Right ventricle myocardium superior (tissue), 1 donor: ENCODE results near the gene MAN1C1. TPM values are rescaled to one million over a fixed set of nuclear protein-coding genes. Genes with fewer than 3 reads are reported as not detected.

Source experiments
- ATAC-seq: fragments of 200-7000 bp; cut with Tn5 transposase; one replicate; pipeline ENCODE4 v1.9.1; 2020; ENCODE audit warnings: mild to moderate bottlenecking; ENCODE audit not compliant: poor library complexity
- DNase-seq: peaks from one replicate; pipeline ENCODE4 v3.0.0-alpha.2; 2020
- intact Hi-C: fragments of 100-400 bp; cut with DNase I; formaldehyde crosslinking; loops from one replicate; pipeline ENCODE4 v1.11.2; 2022
- total RNA-seq: library from RNA; stranded (reverse); fragmentation: NEBNext Ultra II Directional; extraction: Animal tissue kit (Norgen Biotek cat#: 25700); gene quantifications from one replicate; pipeline ENCODE4 v1.2.1, GENCODE V29; 2021
- donor health status: DM: no; HTN: yes; CAD: no; lungs with severe emphysema.

The MAN1C1 gene
- total RNA-seq, 1 donor from 2014 or later, result 17.5 TPM

DNA sequence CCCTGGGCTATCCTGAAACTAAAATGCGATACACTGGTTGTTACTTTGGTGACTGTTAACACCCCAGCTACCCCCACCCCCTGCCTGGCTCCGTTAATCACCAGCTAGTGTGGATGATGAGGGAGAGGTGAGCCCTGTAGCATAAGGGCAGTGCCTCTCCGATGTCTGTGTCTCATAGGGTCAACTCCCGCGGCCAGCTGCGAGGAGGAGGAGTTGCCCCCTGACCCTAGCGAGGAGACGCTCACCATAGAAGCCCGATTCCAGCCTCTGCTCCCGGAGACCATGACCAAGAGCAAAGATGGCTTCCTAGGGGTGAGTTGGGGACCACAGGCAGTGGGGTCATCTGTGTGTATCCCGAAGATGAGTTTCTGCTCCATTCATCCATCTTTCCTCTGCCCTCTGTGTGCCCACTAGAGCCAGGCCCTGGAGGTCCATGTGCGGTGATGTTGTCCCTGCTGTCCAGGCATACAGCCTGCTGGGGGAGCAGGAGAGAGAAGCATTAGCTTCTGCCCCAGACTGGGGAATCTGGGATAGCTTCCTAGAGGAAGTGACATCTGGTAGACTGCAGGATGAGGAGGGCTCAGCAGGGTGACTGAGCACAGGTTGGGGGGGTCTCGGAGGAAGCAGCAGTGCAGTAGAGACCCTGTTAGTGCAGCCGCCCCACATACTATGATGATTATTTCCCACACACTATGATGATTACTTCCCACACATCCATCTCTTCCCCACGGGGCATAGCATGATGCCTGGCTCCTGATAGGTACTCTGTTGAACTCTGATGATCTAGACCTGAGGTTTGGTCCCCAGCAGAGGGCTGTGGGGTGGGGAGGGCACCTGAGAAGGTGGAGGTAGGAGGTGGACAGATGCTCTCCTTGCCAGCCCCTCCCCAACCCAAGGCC, 188.6 kb downstream of the MAN1C1 start:
- DNase-seq, result no peak
- intact Hi-C loops, result loop anchor here (5.0 kb wide), 1 partner anchor 298 kb away; no protein-coding TSS in a partner anchor
- ATAC-seq, result no peak

- peak; percentile 74 for ATAC-seq
- DNase-seq, result peak; percentile 75
- intact Hi-C loops, result loop anchor here (5.0 kb wide), 1 partner anchor 299 kb away; no protein-coding TSS in a partner anchor
These were observed 189.3 kb downstream of the MAN1C1 start for GRCh38 chr1:25805863-25806225.

DNA sequence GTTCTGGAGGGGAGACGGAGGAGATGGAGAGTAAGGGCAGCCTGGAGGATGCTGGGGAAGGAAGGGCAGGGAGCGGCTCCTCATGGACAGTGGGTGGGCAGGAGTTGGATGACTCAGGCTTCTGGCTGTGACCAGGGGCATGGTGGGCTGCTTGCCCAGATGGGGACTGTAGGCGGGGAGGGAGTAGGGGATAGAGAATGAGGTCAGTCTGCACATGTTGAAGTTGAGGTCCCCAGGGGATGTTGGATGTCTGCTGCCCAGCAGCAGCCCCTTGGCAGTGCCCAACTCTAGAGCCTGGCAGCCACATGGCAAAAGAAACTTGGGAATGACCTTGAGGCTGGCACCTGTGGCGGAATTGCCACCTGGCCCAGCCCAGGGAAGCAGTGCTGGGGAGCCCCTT, 189.8 kb downstream of the MAN1C1 start:
- ATAC-seq, result no peak
- peak; percentile 68 for DNase-seq
- intact Hi-C loops, result loop anchor here (5.0 kb wide), 1 partner anchor 299 kb away; no protein-coding TSS in a partner anchor

DNA sequence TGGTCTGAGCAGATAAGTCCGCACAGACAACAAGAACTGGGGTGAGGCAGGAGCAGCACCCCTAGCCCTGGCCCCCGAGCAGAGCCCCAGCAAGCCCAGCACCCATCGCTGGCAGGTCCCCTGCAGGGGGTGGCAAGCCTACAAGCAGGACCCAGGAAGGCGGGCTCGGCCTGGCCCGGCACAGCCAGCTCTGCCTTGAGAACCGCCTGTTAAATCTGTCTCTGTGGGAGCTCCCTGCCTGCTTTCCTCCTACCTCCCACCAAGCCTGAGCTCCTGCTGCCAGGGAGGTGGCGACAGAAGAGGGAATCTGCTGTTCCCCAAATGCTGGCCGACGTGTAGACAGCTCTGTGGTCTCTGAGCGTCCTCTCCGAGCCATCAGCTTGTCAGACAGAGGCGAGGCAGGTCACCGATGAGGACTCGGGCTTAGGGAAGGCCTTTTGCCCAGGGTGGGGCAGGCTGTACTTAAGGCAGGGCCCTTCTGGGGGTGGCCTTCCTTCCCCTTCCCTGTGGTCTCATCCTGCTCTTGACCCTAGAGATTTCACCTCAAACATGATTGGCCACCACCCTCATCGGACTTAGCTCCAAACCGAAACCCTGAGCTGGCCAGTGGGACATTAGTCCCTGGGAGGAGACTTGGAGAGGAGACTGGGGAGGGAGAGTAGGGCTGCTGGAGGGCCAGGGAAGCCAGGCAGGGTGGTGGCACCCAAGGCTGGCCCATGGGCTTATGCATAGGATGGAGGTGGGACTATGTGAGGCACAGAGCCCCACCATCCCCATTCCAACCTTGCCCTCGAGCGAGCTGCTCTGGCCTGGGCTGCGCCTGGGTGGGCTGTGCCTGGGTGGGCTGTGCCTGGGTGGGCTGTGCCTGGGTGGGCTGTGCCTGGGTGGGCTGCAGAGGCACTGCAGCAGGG, 191.1 kb downstream of the MAN1C1 start:
- ATAC-seq (no peak), DNase-seq (no peak)
- intact Hi-C loops, result loop anchor here (5.0 kb wide), 1 partner anchor 300 kb away; no protein-coding TSS in a partner anchor

GRCh38 chr1:25808481-25809244, 192.1 kb downstream of the MAN1C1 start:
- ATAC-seq (no peak), DNase-seq (no peak)
- intact Hi-C loops, result loop anchor here (5.0 kb wide), 1 partner anchor 301 kb away; no protein-coding TSS in a partner anchor

DNA sequence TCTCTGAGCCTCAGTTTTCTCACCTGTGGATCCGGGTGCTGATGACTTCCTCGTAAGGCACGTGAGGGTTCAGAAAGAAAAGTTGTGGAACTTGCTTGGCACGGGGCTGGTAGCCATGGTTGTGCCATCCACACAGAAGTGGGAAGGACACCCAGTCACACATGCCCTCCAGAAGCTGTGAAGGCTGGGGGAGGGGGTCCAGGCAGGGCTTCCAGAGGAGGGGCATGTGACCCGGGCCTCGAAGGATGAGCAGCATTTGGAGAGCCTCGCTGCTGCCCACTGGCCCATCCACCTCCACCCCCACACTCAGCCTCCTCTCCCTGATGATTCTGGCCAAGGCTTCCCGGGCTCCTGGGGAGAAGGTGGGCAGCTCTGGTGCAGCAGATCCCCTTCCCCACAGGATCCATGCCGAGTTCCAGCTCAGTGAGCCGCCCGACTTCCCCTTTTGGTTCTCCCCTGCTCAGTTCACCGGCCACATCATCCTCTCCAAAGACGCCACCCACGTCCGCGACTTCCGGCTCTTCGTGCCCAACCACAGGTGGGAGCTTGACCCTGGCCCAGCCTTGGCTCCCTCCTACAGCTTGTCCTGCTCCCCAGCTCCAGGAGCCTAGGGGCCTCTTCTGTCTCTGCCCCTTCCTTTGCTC, 192.8 kb downstream of the MAN1C1 start:
- no peak for ATAC-seq
- DNase-seq, result no peak
- intact Hi-C loops, result loop anchor here (5.0 kb wide), 1 partner anchor 302 kb away; no protein-coding TSS in a partner anchor

- DNase-seq, result no peak
- no peak for ATAC-seq
- intact Hi-C loops, result loop anchor here (5.0 to 10.0 kb wide), 4 partner anchors 198 to 565 kb away; partner anchors contain the start of gene RSRP1
These were observed 193.3 kb downstream of the MAN1C1 start for GRCh38 chr1:25809929-25810328.

DNA sequence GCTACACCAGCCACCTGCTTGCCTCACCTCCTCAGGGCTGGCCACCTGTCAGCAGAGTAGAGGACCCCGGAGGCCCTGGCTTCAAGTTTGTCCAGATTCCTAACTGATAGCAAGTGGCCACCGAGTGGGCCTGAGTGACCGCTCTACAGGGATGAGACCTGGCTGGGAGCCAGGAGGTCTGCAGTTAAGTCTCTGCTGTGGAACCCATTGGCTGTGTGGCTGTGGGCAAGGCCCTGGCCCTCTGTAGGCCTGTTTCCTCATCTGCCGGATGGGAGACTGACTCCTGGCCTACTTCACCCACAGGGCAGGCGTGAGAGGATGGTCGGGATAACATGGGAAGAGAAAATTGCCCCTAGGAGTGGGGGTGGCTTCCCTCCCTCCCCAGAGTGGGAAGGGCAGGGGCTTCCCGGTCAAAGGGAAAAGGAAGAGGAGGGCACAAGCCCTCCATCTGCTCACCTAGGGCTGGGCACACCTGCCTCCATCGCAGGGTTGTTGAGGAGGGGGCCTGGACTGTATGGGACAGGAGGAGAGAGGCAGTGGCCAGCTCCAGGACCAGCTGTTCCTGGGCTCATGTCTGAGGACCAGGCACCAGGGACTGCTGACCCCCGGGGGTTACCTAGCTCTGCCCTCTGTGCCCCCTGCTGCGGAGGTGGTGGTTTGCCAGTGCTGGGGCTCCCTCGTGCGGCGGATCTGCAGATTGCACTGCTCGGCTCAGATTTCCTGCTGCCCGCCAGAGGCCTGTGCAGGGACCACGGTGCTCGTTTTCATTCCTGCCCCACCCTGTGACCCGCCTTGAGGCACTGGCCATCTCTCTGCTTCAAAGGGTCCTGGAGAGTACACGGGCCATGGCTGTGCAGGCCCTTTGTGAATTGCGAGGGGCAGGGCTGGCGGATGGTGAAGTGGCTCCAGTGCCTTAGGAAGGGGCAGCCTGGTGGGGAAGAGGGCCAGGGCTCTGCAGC, 194.0 kb downstream of the MAN1C1 start:
- DNase-seq (peak; percentile 88), ATAC-seq (peak; percentile 72)
- intact Hi-C loops, result loop anchor here (5.0 to 10.0 kb wide), 3 partner anchors 198 to 566 kb away; partner anchors contain the start of gene RSRP1

GRCh38 chr1:25811384-25812082, 194.9 kb downstream of the MAN1C1 start:
- ATAC-seq (no peak), DNase-seq (no peak)
- intact Hi-C loops, result loop anchor here (5.0 to 10.0 kb wide), 3 partner anchors 199 to 567 kb away; partner anchors contain the start of gene RSRP1

GRCh38 chr1:25813071-25813733, 196.6 kb downstream of the MAN1C1 start:
- intact Hi-C loops, result loop anchor here (5.0 to 10.0 kb wide), 3 partner anchors 201 to 568 kb away; partner anchors contain the start of gene RSRP1
- ATAC-seq, result no peak
- no peak for DNase-seq

DNA sequence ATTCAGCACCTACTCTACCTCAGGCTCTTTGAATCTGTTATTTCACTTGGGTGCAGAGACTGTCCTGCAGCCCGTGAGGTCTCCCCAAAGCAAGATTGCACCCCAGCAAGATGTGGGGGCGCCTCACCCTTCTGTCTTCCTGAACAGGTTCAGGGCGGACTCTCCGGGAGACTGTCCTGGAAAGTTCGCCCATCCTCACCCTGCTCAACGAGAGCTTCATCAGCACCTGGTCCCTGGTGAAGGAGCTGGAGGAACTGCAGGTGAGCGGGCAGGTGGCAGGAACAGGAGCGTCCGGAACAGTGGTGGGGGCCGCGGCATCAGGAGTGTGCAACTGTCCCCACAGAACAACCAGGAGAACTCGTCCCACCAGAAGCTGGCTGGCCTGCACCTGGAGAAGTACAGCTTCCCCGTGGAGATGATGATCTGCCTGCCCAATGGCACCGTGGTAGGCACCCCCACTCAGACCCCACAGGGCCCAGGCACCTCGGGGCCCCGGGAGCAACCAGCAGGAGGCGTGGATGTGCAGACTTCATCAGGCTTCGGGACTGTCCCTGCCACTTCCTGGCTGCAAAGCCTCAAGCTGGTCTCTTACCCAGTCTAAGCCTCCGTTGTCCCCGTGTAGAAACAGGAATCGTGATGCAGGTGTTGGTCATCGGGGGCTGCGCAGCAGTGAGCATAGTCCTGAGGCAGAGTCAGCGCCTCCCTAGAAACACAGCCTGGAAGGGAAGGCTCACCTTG, 197.3 kb downstream of the MAN1C1 start:
- intact Hi-C loops, result loop anchor here (5.0 to 10.0 kb wide), 3 partner anchors 202 to 569 kb away; partner anchors contain the start of gene RSRP1
- no peak for DNase-seq
- ATAC-seq, result no peak

- DNase-seq (no peak), ATAC-seq (no peak)
- intact Hi-C loops, result loop anchor here (5.0 to 10.0 kb wide), 3 partner anchors 202 to 570 kb away; partner anchors contain the start of gene RSRP1
These were observed 198.0 kb downstream of the MAN1C1 start for GRCh38 chr1:25814549-25815087.

- no peak for DNase-seq
- intact Hi-C loops, result loop anchor here (10.0 kb wide), 2 partner anchors 411 to 571 kb away; partner anchors contain the start of gene RSRP1
- no peak for ATAC-seq
These were observed 198.9 kb downstream of the MAN1C1 start for GRCh38 chr1:25815208-25816111.
